HG02642 (cell line): ENCODE results near the gene OSBPL2.

Experiments
- ATAC-seq: cut with Tn5 transposase; IDR thresholded peaks from one replicate; pipeline ENCODE4 v1.9.1; 2021; ENCODE audit warnings: mild to moderate bottlenecking; ENCODE audit not compliant: unreplicated experiment, poor library complexity

OSBPL2 gene

DNA sequence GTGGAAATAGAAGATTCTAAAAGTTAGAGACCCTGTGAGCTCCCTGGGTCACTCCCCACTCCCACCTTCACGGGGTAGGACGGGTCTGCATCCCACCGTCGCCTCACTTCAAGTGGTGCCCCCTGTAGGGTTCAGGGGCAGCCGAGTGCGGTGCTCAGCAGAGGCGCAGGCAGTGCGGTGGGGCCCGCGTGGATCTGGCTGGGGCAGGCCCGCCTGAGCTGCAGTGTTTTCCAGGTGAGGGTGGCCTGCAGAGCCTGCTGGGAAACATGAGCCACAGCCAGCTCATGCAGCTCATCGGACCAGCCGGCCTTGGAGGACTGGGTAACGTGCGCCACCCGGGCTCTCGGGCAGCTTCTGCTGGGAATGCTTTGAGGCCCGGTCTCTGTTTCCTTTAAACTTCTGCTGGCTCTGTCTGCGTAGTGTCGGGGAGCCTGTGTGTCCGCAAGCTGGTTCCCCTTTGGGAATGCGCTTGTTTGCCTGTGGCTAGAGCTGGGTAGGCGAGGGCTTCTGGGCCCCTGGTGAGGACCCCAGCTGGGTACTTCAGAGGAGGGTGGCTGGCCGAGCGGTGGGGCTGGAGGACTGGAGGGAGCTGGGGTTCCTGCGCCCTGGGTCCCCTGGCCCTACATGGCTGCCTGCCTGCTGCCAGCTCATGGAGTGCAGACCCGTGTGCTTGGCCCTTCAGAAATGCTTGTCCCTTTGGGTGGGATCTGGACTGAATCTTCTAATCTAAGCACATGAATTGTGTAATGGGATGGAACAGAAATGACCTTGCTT lies 68.3 kb downstream of the OSBPL2 start:
- no peak for ATAC-seq

DNA sequence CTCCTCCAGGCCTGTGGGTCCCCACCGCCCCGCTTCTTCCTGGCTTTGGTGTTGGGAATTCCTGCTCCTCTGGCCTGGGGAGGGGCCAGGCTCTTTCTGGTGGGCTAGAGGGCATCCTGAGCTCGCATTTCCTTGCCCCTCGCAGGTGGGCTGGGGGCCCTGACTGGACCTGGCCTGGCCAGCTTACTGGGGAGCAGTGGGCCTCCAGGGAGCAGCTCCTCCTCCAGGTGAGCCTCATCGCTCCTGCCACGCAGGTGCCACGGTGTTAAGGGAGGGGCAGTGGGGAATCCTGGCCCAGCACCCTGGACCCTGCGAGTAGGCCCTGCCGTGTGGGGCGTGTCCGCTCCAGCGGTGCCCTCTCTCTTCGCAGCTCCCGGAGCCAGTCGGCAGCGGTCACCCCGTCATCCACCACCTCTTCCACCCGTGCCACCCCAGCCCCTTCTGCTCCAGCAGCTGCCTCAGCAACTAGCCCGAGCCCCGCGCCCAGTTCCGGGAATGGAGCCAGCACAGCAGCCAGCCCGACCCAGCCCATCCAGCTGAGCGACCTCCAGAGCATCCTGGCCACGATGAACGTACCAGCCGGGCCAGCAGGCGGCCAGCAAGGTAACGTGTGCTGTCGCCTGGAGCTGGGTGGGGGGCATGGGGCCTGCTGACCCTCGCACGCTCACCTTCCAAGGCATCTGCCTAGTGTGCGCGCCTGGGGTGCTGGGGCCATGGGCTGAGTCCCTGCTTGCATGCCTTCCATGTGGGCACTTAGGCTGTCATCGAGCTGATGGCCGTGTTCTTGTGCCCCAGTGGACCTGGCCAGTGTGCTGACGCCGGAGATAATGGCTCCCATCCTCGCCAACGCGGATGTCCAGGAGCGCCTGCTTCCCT lies 69.1 kb downstream of the OSBPL2 start:
- ATAC-seq, result no peak

DNA sequence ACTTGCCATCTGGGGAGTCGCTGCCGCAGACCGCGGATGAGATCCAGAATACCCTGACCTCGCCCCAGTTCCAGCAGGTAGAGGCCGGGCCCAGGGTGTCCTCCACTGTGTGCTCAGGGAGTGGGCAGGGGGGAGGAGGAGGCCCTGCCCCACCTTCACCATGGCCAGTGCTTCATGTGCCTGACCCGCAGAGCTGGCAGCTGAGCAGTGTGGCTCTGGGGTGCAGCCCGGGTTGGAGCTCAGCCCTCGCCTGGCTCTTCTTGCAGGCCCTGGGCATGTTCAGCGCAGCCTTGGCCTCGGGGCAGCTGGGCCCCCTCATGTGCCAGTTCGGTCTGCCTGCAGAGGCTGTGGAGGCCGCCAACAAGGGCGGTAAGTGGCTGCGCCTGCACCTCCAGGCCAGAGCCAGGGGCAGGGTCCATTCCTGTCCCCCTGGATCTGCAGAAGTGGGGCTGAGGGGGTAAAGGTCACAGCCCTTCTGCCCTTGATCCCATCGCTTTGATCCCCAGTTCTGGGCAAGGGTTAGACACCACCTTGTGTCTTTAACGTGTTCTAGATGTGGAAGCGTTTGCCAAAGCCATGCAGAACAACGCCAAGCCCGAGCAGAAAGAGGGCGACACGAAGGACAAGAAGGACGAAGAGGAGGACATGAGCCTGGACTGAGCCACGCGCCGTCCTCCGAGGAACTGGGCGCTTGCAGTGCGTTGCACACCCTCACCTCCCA lies 69.9 kb downstream of the OSBPL2 start:
- no peak for ATAC-seq

DNA sequence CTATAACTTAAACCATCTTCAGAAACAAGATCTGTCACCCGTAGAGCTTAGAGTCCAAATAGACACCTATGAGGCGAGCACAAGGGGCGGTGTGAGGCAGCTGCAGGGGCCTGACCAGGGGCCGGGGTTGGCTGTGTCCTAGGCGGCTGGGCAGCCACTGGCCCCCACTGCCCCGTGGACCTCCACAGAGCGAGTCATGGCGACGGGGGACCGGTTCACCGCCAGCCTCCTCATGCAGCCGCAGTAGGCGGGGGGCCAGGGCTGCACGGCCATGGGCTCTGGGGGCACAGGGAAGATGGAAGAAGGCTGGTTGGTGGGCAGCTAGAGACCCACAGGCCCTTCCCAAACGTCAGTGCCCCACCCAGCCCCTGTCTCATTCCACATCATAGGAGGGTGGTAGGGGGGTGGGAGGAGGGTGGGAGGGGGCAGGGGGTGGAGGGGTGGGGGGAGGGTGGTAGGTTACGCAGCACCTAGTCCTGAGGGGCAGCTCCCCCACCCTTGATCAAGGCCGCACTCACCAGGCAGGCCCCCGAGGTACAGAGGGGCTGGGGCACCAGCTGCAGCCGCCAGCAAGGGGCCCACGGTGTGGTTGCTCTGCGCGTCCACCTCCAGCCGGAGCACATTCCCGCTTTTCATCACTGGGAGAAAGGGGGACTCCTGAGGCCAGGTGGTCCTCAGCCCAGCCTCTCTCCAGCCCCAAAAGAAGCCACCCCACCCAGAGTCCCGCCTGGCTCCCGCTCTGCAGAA lies 71.0 kb downstream of the OSBPL2 start:
- no peak for ATAC-seq

DNA sequence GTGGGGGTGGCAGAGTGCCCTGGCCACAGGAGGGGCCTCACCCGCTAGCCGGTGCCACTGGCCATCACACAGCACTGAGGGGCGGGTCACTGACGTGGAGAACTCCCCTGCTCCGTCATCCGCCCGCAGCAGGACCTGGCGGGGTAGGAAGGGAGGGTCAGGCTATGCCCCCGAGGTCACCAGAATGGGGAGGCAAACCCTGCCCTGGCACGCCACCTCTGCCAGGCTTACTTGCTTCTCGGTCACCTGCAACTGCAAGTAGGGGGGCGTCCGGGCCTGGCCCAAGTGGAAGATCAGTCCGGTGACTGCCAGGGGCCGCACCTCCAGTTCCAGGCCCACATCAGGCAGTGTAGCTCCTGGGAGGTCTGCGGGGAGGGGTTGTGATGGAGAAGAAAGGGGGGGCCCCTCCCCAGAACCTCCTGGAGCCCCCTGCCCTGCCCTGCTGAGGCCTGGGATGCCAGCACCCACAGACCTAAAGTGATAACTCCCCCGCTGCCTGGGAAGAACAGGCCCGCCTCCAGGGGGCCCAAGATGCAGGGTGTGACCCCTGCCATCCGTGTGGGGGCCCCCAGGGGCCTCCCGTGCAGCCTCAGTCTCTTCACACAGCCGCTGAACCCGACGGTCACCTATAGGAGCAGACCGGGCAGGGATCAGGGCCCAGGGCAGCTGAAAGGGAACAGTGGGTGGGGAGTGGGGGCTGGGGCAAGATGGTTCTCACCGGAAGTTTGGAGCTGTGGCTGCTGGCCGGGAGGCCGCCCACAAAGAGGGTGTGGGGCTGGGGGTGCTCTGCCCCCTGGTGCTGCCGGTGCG lies 71.8 kb downstream of the OSBPL2 start:
- ATAC-seq, result no peak

DNA sequence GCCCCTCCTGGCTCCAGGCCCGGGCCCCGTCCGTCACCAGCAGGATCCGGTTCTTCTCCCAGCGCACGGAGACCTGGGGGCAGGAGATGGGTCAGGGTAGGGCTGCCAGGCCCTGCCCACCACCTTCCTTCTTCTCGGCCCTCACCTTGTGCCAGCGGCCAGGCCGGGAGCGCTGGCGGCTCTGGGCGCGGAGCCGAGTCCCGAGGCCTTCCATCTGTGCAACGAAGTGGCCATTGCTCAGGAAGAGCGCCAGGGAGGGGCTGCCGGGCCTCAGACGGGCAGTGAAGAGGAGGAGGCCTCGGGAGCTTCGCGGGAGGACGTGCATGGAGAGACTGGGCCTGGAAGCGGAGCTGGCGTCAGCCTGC lies 72.4 kb downstream of the OSBPL2 start:
- ATAC-seq, result no peak

DNA sequence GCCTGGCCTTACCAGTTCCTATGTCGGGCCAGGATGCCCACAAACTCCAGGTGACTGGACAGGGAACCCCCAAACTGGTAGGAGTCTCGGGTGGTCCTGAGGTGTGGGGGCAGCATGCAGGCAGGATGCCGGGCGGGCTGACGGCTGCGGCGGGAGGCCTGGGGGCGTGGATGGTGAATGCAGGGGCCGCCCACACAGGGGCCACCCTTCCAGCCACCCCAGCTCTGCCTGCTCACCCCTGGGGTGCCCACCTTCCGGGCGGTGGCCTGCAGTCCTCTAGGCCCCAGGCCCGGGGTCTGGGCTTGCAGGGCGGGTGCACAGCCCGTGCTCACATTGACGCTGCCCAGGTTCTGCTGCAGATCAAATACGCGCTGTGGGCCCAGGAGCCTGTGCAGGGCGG lies 72.8 kb downstream of the OSBPL2 start:
- no peak for ATAC-seq

DNA sequence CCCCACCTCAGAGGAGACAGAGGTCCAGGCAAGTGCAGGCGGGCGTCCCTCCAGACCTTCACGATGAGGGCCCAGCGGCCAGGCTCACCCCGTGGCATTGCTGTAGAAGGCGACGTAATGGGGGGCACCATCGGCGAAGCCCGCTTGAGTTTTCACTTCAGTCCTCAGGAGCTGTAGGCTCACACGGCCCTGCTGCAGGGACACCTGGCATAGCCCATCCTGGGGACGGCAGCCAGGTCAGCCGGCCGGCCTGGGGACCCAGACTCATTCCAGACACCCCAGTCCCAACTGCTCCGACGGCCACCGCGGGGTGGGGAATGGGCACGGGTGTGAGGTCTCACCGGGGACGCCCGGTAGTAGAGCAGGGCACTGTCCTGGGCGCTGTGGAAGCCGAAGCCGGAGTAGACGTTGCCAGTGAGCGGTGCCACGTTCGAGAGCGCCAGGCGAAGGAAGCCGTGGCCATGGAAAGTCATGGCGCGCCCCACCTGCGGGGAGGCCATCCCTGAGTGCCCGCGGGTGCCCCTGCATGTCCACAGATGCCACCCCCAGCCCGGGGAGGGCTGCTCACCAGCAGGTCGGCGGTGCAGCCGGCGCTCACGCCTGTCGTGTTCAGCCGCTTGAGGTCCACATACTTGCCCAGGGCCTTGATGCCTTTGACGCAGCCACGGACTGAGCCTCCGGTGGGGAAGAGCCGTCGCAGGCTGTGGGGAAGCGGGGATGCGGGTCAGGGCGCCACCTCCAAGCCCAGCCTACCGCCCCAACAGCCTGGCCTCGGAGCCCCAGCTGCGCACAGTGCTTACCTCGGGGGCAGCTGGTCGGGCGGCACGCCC lies 73.7 kb downstream of the OSBPL2 start:
- no peak for ATAC-seq

DNA sequence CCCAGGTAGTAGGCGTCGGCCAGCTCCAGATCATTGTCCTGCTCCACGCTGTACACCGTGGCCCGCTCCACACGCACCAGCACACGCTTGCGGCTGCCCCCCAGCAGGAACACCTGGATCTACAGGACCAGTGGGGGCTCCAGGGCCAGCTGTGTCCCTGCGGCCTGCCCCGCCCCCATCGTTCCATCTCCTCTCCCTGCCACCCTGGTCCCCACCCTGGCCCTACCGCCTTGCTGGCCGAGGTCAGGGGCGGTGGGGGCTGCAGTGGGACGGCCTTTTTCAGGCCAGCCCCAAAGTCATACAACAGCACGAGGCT lies 74.3 kb downstream of the OSBPL2 start:
- ATAC-seq, result no peak

DNA sequence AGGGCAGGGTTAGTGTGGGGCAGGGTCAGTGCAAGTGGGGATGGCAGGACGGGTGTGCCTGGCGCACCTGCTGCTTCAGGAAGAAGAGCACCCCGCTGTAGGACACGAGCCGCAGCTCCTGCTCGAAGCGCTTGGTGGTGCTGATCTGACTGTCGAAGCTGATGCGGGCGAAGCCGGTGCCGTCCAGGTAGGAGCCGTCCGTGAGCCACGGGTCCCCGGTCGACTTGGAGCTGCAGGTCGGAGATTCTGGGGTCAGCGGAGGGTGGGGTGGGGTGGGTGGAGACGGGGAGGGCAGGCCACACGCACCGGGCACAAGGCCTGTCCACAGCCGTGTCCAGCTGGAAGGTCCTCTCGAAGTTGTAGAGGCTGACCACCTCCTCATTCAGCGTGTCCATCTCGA lies 74.7 kb downstream of the OSBPL2 start:
- ATAC-seq, result no peak

DNA sequence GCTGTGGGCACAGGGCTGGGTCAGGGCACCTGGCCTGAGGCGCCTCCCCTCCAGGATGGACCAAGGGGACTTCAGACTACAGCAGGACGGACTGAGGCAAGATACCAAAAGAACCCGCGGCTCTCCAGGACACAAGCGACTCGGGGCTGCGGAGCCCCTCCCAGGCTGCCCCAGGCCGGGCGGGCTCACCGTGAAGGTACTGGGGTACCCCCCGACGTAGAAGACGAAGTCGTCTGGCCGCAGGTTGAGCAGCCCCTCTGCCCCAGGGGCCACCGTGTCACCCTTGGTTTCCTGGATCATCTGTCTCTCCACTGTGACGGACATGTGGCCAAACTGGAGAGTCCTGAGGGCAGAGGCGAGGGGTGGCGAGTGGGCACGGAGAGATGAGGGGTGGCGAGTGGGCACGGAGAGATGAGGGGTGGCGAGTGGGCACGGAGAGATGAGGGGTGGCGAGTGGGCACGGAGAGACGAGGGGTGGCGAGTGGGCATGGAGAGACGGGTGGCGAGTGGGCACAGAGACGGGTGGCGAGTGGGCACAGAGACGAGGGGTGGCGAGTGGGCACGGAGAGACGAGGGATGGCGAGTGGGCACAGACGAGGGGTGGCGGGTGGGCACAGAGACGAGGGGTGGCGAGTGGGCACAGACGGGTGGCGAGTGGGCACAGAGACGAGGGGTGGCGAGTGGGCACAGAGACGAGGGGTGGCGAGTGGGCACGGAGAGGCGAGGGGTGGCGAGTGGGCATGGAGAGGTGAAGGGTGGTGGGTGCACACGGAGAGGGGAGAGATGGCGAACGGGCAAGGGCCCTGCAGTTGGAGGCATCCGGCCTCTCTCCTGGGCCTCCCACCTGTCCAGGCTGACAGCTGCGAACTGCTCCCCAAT lies 75.4 kb downstream of the OSBPL2 start:
- no peak for ATAC-seq

DNA sequence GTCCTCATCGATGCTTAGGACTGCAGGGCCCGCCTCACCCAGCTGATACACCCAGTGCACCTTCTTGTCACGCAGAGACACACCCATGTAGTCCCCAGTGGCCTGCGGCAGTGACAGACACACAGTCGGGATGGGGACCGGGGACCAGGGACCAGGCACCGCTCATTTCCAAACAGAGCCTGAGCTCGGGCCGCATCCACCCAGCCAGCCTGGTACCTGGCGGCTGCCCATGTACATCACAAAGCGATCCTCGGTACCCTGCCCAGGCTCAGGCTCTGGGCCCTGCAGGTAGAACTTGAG lies 76.0 kb downstream of the OSBPL2 start:
- no peak for ATAC-seq

DNA sequence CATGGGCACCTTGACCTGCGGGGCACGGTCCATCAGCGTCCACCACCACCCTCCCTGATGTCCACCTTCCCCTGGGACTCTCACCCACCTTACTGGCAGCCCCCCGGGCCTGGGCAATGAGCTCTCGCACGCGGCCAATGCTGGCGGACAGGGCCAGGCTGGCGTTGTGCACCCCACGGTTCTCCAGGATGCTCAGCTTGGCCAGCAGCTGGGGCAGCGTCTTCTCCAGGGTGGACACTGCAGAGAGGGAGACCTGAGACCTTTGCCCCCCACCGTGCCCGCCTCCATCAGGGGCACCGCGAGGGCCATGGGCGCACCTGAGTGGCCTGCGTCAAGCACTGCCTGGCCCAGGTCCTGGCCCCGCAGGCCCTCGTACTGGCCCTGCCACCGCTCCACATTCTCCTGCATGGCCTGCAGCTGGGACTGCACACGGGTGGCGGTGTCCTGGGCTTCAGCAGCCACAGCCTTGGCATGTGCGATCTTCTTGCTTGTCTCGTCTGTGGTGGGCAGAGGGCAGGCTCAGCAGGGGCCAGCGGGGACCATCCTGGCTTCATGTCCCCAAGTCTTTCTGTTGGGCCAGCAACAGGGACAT lies 76.5 kb downstream of the OSBPL2 start:
- no peak for ATAC-seq

DNA sequence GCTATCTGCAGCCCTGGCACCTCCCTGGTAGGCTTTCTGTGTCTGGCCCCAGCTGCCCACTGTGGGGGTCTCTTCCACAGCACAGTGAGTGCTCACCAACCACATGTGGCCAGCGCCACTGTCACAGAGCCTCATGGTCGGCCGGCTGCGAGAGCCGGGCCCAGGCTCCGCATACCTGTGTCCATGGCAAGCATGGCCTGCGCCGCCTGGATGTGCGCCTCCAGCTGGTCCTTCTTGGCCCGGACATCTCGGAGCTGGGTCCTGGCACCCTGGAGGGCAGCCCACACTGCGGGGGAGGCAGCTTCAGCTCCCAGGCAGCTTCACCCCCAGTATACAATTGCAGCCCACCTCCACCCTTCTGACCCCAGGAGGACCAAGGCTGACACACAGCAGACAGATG lies 77.5 kb downstream of the OSBPL2 start:
- no peak for ATAC-seq

DNA sequence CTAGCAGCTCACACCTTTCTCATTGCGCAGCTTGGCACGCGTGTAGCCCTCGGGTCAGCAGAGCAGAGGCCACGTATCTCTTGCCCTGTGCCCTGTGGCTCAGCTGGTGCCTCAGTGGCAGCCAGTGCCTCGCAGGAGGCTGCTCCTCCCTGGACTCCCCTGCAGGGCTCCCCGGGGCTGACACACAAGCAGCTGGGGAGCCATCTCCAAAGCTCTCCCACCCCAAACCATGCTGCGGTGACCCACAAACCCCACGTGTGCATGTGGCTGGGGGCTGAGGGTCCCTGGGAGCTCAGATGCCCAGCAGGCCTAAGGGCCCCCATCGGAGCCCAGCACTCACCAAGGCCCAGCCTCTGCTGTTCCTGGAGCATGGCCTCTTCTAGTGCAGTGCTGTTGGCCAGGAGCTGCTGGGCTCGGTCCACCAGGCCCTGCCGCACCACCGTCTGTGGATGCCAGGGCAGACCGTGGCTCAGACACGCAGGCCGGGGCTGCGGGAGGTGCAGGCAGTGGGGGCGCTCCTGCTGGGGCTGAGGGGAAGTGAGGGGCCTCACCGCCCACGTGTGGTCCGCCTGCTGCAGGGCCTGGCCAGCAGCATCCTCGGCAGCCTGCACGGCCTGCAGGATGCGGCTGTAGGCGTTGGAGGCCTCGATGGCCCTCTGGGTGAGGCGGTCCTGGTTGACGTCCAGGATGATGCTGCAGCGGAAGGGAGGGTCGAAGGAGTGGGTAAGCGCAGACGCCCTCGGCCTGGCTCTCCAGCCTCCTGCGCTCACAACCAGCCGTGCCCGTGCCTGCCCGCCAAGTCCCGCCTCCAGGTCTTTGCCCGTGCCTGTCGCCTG lies 78.2 kb downstream of the OSBPL2 start:
- no peak for ATAC-seq

DNA sequence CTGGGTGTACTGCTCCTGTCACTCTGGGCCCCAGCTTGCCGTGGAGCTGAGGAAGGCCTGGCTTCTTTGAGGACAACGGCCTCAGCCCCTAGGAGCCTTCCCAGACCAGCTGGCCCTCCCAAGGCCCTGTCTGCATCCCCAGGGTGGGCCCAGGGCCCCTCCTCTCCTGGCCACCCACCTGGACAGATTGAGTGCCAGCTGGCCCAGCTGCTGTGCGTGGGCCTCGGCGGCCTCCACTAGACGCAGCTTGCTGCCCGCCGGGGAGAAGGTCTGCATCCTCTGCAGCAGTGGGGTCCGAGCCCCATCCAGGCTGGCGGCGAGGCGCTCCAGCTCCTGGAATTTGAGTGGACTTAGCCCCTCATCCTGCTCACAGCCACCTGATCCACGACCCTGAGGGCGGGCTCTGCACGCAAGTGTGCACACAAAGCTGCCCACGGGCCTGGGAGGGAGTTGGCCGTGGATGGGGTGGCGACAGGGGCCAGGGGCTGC lies 78.9 kb downstream of the OSBPL2 start:
- no peak for ATAC-seq
